Kidney (tissue), 14 donors: ENCODE data around the gene CDH11. TPM values are rescaled to one million over a fixed set of nuclear protein-coding genes. Genes with fewer than 3 reads are reported as not detected.

ENCODE experiments used
- DNase-seq, 5 donors: peaks; one replicate each; pipeline ENCODE4 v3.0.0-alpha.2; 2013 to 2020
- FAIRE-seq: peaks from 2 replicates; lab custom pipeline; 2012; peaks lifted over from hg19 to GRCh38; lab: Jason Lieb, UNC
- H3K27ac ChIP-seq, 2 donors: one replicate each; pipeline ENCODE4 v1.7.0; 2013; ENCODE audit warnings: low read depth in 2 of 2, low read length in 2 of 2, inconsistent platforms in 1 of 2
- H3K27me3 ChIP-seq: one replicate; pipeline ENCODE4 v1.7.1; 2013; ENCODE audit warnings: low read length, inconsistent platforms; ENCODE audit not compliant: control insufficient read depth, insufficient read depth
- H3K36me3 ChIP-seq, 3 donors: one replicate each; pipeline versions ENCODE4 v1.7.0 to v1.7.1; 2013; ENCODE audit warnings: low read length in 3 of 3, control low read depth in 1 of 3, inconsistent platforms in 1 of 3; ENCODE audit not compliant: insufficient read depth in 3 of 3, control insufficient read depth in 2 of 3
- H3K4me1 ChIP-seq, 3 donors: one replicate each; pipeline versions ENCODE4 v1.7.0 to v1.7.1; 2013; ENCODE audit warnings: low read length in 3 of 3, inconsistent platforms in 1 of 3, low read depth in 1 of 3; ENCODE audit not compliant: control insufficient read depth in 2 of 3, insufficient read depth in 2 of 3
- H3K4me3 ChIP-seq, 3 donors: one replicate each; pipeline versions ENCODE4 v1.7.0 to v1.8.1; 2013; ENCODE audit warnings: low read length in 3 of 3, control low read depth in 1 of 3, inconsistent platforms in 1 of 3
- H3K9ac ChIP-seq, 3 donors: one replicate each; pipeline versions ENCODE4 v1.7.0 to v1.7.1; 2013; ENCODE audit warnings: low read length in 3 of 3, control low read depth in 1 of 3, inconsistent platforms in 1 of 3
- H3K9me3 ChIP-seq, 3 donors: one replicate each; pipeline versions ENCODE4 v1.7.0 to v1.7.1; 2013; ENCODE audit warnings: low read length in 3 of 3, control low read depth in 1 of 3, inconsistent platforms in 1 of 3; ENCODE audit not compliant: control insufficient read depth in 2 of 3, insufficient read depth in 1 of 3
- intact Hi-C: fragments of 100-400 bp; cut with DNase I; formaldehyde crosslinking; loops from one replicate; pipeline ENCODE4 v1.11.1; 2022
- polyA plus RNA-seq: library from polyadenylated mRNA; stranded (reverse); fragments of 350-450 nt; fragmentation: Illumina TruSeq; extraction: RNeasy Lipid Tissue Mini Kit (QIAGEN cat#74804); gene quantifications from one replicate; pipeline ENCODE4 v1.2.3, GENCODE V29; 2014; ENCODE audit warnings: low read depth, low replicate concordance; ENCODE audit not compliant: insufficient read depth
- total RNA-seq: library from RNA; stranded (reverse); fragmentation: NEBNext Ultra II Directional; extraction: Animal tissue kit (Norgen Biotek cat#: 25700); gene quantifications from one replicate; pipeline ENCODE4 v1.2.1, GENCODE V29; 2021
- TF ChIP-seq, protein P1 (sequence below): IDR thresholded peaks from 3 replicates; pipeline ENCODE4 v1.5.1; 2012; ENCODE audit warnings: mild to moderate bottlenecking, moderate library complexity, borderline replicate concordance; ENCODE audit not compliant: insufficient read depth; ENCODE audit errors: extremely low read depth
- donor health status: control.
- donor health status: control.
- donor health status: control.
- donor health status: control.
- donor health status: control.
- donor health status: DM: yes; HTN: yes; CAD: no.
- donor health status: Normal renal cell carcinoma (clear cell type).

The CDH11 gene
- total and polyA plus RNA-seq, 2 donors from 2014 or later = 3.0 to 44.9 TPM

DNA sequence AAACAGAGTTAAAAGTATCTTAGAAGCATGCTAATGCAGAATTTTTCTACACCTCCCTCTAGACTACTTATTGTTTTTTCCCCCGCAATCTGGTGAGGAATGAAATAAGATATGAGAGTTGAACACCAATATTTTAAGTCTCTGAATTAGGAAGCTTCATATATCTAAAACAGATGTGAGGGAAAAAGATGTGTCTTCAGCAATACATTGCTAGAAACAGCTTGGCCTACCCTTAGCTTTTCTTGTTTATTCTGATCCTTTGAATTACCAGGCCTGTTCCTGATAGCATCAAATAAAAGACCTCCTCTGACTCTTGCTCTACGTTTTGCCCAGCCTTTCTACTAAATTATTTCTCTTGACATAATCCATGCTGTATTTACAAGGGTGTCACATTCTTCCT is 221.8 kb downstream of the CDH11 start:
- Histone ChIP-seq H3K27ac (no peak overlapping the region), H3K9ac (no peak overlapping the region), H3K27me3 (no peaks in the 10 kb centered on the region), H3K36me3 (no peaks in the 10 kb centered on the region), H3K4me1 (no peaks in the 10 kb centered on the region), H3K4me3 (no peak overlapping the region), H3K9me3 (no peaks in the 10 kb centered on the region)
- no peak for DNase-seq
- TF ChIP-seq, protein P1, sequence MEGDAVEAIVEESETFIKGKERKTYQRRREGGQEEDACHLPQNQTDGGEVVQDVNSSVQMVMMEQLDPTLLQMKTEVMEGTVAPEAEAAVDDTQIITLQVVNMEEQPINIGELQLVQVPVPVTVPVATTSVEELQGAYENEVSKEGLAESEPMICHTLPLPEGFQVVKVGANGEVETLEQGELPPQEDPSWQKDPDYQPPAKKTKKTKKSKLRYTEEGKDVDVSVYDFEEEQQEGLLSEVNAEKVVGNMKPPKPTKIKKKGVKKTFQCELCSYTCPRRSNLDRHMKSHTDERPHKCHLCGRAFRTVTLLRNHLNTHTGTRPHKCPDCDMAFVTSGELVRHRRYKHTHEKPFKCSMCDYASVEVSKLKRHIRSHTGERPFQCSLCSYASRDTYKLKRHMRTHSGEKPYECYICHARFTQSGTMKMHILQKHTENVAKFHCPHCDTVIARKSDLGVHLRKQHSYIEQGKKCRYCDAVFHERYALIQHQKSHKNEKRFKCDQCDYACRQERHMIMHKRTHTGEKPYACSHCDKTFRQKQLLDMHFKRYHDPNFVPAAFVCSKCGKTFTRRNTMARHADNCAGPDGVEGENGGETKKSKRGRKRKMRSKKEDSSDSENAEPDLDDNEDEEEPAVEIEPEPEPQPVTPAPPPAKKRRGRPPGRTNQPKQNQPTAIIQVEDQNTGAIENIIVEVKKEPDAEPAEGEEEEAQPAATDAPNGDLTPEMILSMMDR = no peak
- no peak for FAIRE-seq
- intact Hi-C loops = no loop called here

DNA sequence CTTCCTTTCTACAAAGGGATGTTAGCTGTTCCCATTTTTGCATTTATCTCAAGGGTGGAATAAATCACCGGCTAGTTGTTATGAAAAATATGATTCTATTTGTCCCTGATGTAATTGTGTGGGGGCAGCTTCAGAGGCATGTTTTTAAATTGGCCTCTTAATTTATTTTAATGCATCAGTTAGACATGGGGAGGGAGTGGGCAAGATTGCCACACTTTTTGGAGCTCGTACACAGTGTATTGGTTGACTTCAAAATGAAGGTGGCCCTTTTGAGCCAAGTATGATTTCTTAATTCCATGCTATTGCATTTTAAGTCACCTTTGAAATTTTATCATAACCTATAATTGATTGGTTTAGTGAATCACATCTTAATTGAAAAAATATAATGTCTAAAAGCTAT is 223.7 kb downstream of the CDH11 start:
- no peak for FAIRE-seq
- intact Hi-C loops = no loop called here

More for the DNA sequence above, 223.7 kb downstream of the CDH11 start:
- no peaks in the 10 kb centered on the region for H3K9me3 ChIP-seq
- H3K36me3 ChIP-seq = no peaks in the 10 kb centered on the region
- no peak overlapping the region for H3K4me3 ChIP-seq
- H3K27me3 ChIP-seq = no peaks in the 10 kb centered on the region
- peaks cover 0 to 1% (median 0%) of the 10 kb centered on the region in 3 donors for H3K4me1 ChIP-seq
- no peak overlapping the region for H3K9ac ChIP-seq
- TF ChIP-seq, protein P1 = no peak
- H3K27ac ChIP-seq = no peak overlapping the region
- peak in 1 of 5 donors; percentile 29 for DNase-seq
